HG03108 (cell line): Measurements from ENCODE around the gene STMND1.

Experiments used
- ATAC-seq: cut with Tn5 transposase; IDR thresholded peaks from one replicate; pipeline ENCODE4 v1.9.1; 2021; ENCODE audit warnings: moderate library complexity; ENCODE audit not compliant: unreplicated experiment

Gene STMND1

GRCh38 chr6:17097982-17098381 is 3.9 kb upstream of the STMND1 start:
- ATAC-seq = no peak

GRCh38 chr6:17098538-17098937 is 3.3 kb upstream of the STMND1 start:
- ATAC-seq = no peak

- no peak for ATAC-seq
Observed at GRCh38 chr6:17099401-17100059, 2.3 kb upstream of the STMND1 start.

- no peak for ATAC-seq
Observed at GRCh38 chr6:17100806-17101205, 1.0 kb upstream of the STMND1 start.

- no peak for ATAC-seq
Observed at GRCh38 chr6:17102258-17102870, 514 bp downstream of the STMND1 start.

- no peak for ATAC-seq
Observed at GRCh38 chr6:17103715-17104114, 1.9 kb downstream of the STMND1 start.

GRCh38 chr6:17107863-17108262 is 6.0 kb downstream of the STMND1 start:
- no peak for ATAC-seq

GRCh38 chr6:17115251-17116116 is 13.6 kb downstream of the STMND1 start:
- ATAC-seq = no peak

- no peak for ATAC-seq
Observed at GRCh38 chr6:17116117-17116440, 14.2 kb downstream of the STMND1 start.

- no peak for ATAC-seq
Observed at GRCh38 chr6:17120019-17120418, 18.2 kb downstream of the STMND1 start.

- no peak for ATAC-seq
Observed at GRCh38 chr6:17125407-17125806, 23.6 kb downstream of the STMND1 start.

- ATAC-seq = no peak
Observed at GRCh38 chr6:17130786-17131185, 28.9 kb downstream of the STMND1 start.

GRCh38 chr6:17132967-17133366 is 31.1 kb downstream of the STMND1 start:
- ATAC-seq = no peak

GRCh38 chr6:17138033-17138432 is 36.2 kb downstream of the STMND1 start:
- no peak for ATAC-seq

GRCh38 chr6:17144016-17144415 is 42.2 kb downstream of the STMND1 start:
- no peak for ATAC-seq

- no peak for ATAC-seq
Observed at GRCh38 chr6:17149571-17149970, 47.7 kb downstream of the STMND1 start.

GRCh38 chr6:17150096-17150495 is 48.2 kb downstream of the STMND1 start:
- no peak for ATAC-seq

- no peak for ATAC-seq
Observed at GRCh38 chr6:17151888-17152287, 50.0 kb downstream of the STMND1 start.

GRCh38 chr6:17152703-17153102 is 50.9 kb downstream of the STMND1 start:
- no peak for ATAC-seq

- no peak for ATAC-seq
Observed at GRCh38 chr6:17156112-17156921, 54.5 kb downstream of the STMND1 start.

- ATAC-seq = no peak
Observed at GRCh38 chr6:17156966-17157365, 55.1 kb downstream of the STMND1 start.
